Ascending aorta (tissue), 2 donors: ENCODE measurements around the gene NAGPA. TPM values are rescaled to one million over a fixed set of nuclear protein-coding genes. Genes with fewer than 3 reads are reported as not detected.

Experiments
- DNase-seq, 2 donors: peaks; one replicate each; pipeline ENCODE4 v3.0.0-alpha.2; 2019; ENCODE audit warnings: low spot score in 2 of 2
- H3K27ac ChIP-seq, 2 donors: fragments of 200-600 bp; sonication (generic); one replicate each; pipeline ENCODE4 v1.5.1; 2016 to 2017; ENCODE audit warnings: mild to moderate bottlenecking in 1 of 2
- H3K27me3 ChIP-seq: fragments of 200-600 bp; sonication (generic); one replicate; pipeline ENCODE4 v1.5.1; 2017
- H3K36me3 ChIP-seq, 2 donors: fragments of 200-600 bp; sonication (generic); one replicate each; pipeline ENCODE4 v1.5.1; 2016
- H3K4me1 ChIP-seq, 2 donors: fragments of 200-600 bp; sonication (generic); one replicate each; pipeline ENCODE4 v1.5.1; 2016 to 2017; ENCODE audit warnings: mild to moderate bottlenecking in 1 of 2
- H3K4me3 ChIP-seq, 2 donors: fragments of 200-600 bp; sonication (generic); one replicate each; pipeline ENCODE4 v1.5.1; 2016 to 2017; ENCODE audit warnings: mild to moderate bottlenecking in 1 of 2
- H3K9me3 ChIP-seq, 2 donors: fragments of 200-600 bp; sonication (generic); one replicate each; pipeline ENCODE4 v1.5.1; 2016
- CTCF ChIP-seq, 3 experiments: fragments of 200-600 bp in 2 of 3; fragments of 450-650 bp in 1 of 3; sonication (generic) in 2 of 3; IDR thresholded peaks; one replicate each; pipeline ENCODE4 v1.5.1; 2016 to 2019; ENCODE audit warnings: antibody characterized with exemption in 3 of 3, mild to moderate bottlenecking in 1 of 3, moderate library complexity in 1 of 3
- intact Hi-C: fragments of 100-400 bp; cut with DNase I; formaldehyde crosslinking; loops from one replicate; pipeline ENCODE4 v1.15.1; 2023
- total RNA-seq: library from RNA; depleted of rRNA; stranded (reverse); fragments of >200 nt; gene quantifications from one replicate; pipeline ENCODE4 v1.1.0, GENCODE V29; 2016

Gene NAGPA
- total RNA-seq, 1 donor from 2014 or later = 23.0 TPM

GRCh38 chr16:4976079-4976478 lies 57.7 kb downstream of the NAGPA start:
- Histone ChIP-seq H3K4me3 (no peak overlapping the region), H3K27ac (no peak overlapping the region), H3K9me3 (no peaks in the 10 kb centered on the region), H3K4me1 (no peaks in the 10 kb centered on the region), H3K27me3 (no peaks in the 10 kb centered on the region), H3K36me3 (no peaks in the 10 kb centered on the region)
- no peak for DNase-seq
- TF ChIP-seq CTCF (IDR thresholded peaks at IDR 0.05) = no peak
- intact Hi-C loops = no loop called here

Other genes with a start within 250 kb of the NAGPA start
- gene SEPTIN12, start 245.6 kb downstream of the NAGPA start, total RNA-seq = not detected
- gene SMIM22, start 238.6 kb downstream of the NAGPA start, total RNA-seq = not detected
- gene ROGDI, start 231.3 kb downstream of the NAGPA start, total RNA-seq = 10.5 TPM
- gene GLYR1, start 186.6 kb downstream of the NAGPA start, total RNA-seq = 39.2 TPM
- 31.8 TPM for gene UBN1, start 186.5 kb downstream of the NAGPA start, total RNA-seq
- 25.7 TPM for gene PPL, start 96.8 kb downstream of the NAGPA start, total RNA-seq
- 5.7 TPM for gene SEC14L5, start 75.6 kb downstream of the NAGPA start, total RNA-seq
- gene C16orf89, start 32.0 kb upstream of the NAGPA start, total RNA-seq = 4.6 TPM
- 27.2 TPM for gene ALG1, start 37.9 kb upstream of the NAGPA start, total RNA-seq
- 2.8 TPM for gene EEF2KMT, start 63.9 kb upstream of the NAGPA start, total RNA-seq